BJ (cell line): Measurements from ENCODE around the gene PGAP6. TPM values are rescaled to one million over a fixed set of nuclear protein-coding genes. Genes with fewer than 3 reads are reported as not detected.
"Not testable (repeated sequence)": the region's sequence is repeated elsewhere in the genome, so short reads cannot be mapped to it uniquely, and the experiment has no call there.

Experiments used
- CTCF ChIA-PET: fragments of 350-600 bp; formaldehyde crosslinking; extraction: SDS; loops from one replicate; lab custom pipeline; 2021; ENCODE audit warnings: antibody characterized with exemption, inconsistent platforms; lab: Yijun Ruan, JAX
- POLR2A ChIA-PET: fragments of 300-600 bp; sonication (Branson Sonifier 250); formaldehyde crosslinking; extraction: SDS; loops from one replicate; lab custom pipeline; 2021; ENCODE audit warnings: antibody characterized with exemption; lab: Charles Lee
- DNase-seq: peaks from one replicate; pipeline ENCODE4 v3.0.0-alpha.2; 2011; ENCODE audit warnings: low read depth
- H3K27me3 ChIP-seq: 2 replicates; pipeline ENCODE4 v1.6.0; 2011; ENCODE audit warnings: low read length; ENCODE audit not compliant: control insufficient read depth, insufficient read depth
- H3K36me3 ChIP-seq: 2 replicates; pipeline ENCODE4 v1.5.1; 2011; ENCODE audit warnings: low read length; ENCODE audit not compliant: control insufficient read depth, insufficient read depth
- H3K4me3 ChIP-seq: 2 replicates; pipeline ENCODE4 v1.5.1; 2011; ENCODE audit warnings: low read depth, mild to moderate bottlenecking, control low read depth, low read length
- polyA plus RNA-seq: library from polyadenylated mRNA; depleted of rRNA; stranded (reverse); fragments of >200 nt; gene quantifications from 2 replicates; pipeline ENCODE4 v1.2.3, GENCODE V29; 2011
- TF ChIP-seq, protein P1 (sequence below): IDR thresholded peaks from 2 replicates; pipeline ENCODE4 v1.5.1; 2011; ENCODE audit warnings: low read depth, mild to moderate bottlenecking, control low read depth, inconsistent platforms, low read length, moderate library complexity; ENCODE audit not compliant: insufficient read depth

The PGAP6 gene
- polyA plus RNA-seq, 1 experiment: 131 TPM

- TF ChIP-seq, protein P1, sequence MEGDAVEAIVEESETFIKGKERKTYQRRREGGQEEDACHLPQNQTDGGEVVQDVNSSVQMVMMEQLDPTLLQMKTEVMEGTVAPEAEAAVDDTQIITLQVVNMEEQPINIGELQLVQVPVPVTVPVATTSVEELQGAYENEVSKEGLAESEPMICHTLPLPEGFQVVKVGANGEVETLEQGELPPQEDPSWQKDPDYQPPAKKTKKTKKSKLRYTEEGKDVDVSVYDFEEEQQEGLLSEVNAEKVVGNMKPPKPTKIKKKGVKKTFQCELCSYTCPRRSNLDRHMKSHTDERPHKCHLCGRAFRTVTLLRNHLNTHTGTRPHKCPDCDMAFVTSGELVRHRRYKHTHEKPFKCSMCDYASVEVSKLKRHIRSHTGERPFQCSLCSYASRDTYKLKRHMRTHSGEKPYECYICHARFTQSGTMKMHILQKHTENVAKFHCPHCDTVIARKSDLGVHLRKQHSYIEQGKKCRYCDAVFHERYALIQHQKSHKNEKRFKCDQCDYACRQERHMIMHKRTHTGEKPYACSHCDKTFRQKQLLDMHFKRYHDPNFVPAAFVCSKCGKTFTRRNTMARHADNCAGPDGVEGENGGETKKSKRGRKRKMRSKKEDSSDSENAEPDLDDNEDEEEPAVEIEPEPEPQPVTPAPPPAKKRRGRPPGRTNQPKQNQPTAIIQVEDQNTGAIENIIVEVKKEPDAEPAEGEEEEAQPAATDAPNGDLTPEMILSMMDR: no peak
- ChIA-PET POLR2A (interaction anchor here (0.6 kb wide), 1 partner anchor 39 kb away, joined by 9 read pairs; no protein-coding TSS in a partner anchor), CTCF (no interaction called here)
- peak; percentile 93 for DNase-seq
- Histone ChIP-seq H3K27me3 (no peaks in the 10 kb centered on the region), H3K36me3 (no peaks in the 10 kb centered on the region), H3K4me3 (peak overlapping the region; percentile 87)
These were observed 42.4 kb upstream of the PGAP6 start for GRCh38 chr16:424033-424622.

- CTCF ChIA-PET: interaction anchor here (0.6 to 1.2 kb wide), 3 partner anchors 8 to 27 kb away, joined by 3 to 4 read pairs (median 3); no protein-coding TSS in a partner anchor
- H3K27me3 ChIP-seq, H3K36me3 ChIP-seq, POLR2A ChIA-PET, DNase-seq, H3K4me3 ChIP-seq: not testable (repeated sequence)
These were observed 40.4 kb upstream of the PGAP6 start for GRCh38 chr16:422179-422578.

DNA sequence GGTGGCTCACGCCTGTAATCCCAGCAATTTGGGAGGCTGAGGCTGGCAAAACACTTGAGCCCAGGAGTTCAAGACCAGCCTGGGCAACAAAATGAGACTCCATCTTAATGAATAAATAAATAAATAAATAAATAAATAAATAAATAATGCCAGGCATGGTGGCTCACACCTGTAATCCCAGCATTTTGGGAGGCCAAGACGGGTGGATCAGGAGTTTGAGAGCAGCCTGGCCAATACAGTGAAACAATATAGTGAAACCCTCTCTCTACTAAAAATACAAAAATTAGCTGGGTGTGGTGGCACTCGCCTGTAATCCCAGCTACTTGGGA, 33.4 kb upstream of the PGAP6 start:
- CTCF ChIA-PET: interaction anchor here (1.5 kb wide), 1 partner anchor 8 kb away, joined by 4 read pairs; no protein-coding TSS in a partner anchor
- DNase-seq, POLR2A ChIA-PET: not testable (repeated sequence)

DNA sequence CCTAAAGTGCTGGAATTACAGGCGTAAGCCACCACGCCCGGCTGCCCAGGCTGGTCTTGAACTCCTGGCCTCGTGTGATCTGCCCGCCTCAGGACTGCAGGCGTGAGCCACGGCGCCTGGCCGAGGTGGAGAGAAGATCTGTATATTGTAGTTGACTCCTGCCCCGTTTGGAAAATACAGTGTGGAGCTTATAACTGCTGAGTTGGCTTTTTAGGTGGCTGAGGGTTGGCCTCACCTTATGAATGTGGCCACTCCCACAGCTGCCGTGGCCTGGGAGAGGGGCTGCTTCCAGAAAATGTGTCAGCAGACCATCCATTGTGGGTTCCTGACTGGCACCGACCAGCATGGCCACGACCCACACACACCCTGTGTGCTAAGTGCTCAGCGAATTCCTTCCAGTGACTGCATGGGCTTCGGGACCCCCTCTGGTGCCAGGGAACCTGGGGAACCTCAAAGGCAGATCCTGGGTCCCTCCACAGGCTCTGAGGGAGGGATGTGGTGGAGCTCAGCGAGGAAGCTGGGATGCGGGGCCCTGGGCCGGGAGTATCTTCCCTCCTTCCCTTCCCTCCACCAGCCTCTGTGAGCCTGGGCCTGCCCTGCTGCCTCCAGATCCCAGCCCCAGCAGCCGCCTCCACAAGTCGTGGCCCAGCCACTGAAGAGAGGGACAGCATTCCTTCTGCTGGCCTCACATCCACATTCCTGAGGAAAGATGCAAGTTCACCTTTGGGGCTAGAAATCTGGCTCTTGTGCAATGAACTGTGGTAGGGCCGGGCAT, 32.8 kb upstream of the PGAP6 start:
- Histone ChIP-seq H3K27me3 (no peaks in the 10 kb centered on the region), H3K4me3 (no peak overlapping the region), H3K36me3 (peaks cover 5% of the 10 kb centered on the region)
- no peak for DNase-seq
- TF ChIP-seq, protein P1: no peak
- ChIA-PET CTCF (interaction anchor here (1.5 kb wide), 1 partner anchor 8 kb away, joined by 4 read pairs; no protein-coding TSS in a partner anchor), POLR2A (no interaction called here)

More for the DNA sequence above, 33.4 kb upstream of the PGAP6 start:
- H3K36me3 ChIP-seq, H3K27me3 ChIP-seq, H3K4me3 ChIP-seq: not testable (repeated sequence)

DNA sequence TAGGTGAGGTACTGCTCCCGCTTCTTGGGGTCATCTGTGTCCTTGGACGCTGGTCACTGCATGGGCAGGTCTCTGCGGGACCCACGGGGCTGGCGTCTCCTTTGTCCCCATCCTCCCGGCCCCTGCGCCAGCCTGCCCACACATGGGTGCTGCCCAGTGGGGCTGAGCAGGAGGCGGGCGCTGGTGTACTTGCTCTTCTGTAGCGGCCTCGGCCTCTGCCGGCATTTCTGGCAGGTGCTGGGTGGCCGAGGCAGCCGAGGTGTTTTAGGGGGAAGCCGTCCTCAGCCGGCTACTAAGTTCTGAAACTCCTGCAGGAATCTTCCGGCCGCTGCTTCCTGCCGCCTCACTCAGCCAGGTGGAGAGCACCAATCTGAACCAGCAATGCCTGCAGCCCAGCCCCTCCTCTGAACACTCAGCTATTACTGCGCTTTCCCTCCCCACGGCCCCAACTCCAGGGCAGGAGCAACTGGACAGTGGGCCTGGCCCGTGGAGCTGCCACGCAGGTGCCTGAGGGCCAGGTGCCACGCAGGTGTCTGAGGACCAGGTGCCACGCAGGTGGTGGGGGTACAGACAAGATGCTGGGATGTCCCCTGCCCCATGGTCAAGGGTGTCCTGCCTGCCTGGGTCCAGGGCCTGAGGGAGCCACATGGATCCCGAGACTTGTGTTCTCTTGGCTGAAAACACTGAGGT, 29.9 kb upstream of the PGAP6 start:
- ChIA-PET POLR2A (no interaction called here), CTCF (no interaction called here)
- DNase-seq: no peak
- Histone ChIP-seq H3K27me3 (no peaks in the 10 kb centered on the region), H3K36me3 (peaks cover 5% of the 10 kb centered on the region), H3K4me3 (no peak overlapping the region)
- TF ChIP-seq, protein P1: no peak

- H3K27me3 ChIP-seq: no peaks in the 10 kb centered on the region
- peaks cover 5% of the 10 kb centered on the region for H3K36me3 ChIP-seq
- no peak overlapping the region for H3K4me3 ChIP-seq
- DNase-seq: no peak
- TF ChIP-seq, protein P1: no peak
- ChIA-PET CTCF (no interaction called here), POLR2A (no interaction called here)
These were observed 28.9 kb upstream of the PGAP6 start for GRCh38 chr16:410516-411178.
